ENCODE results near the gene GRIFIN.
"Not testable (repeated sequence)": the region's sequence is repeated elsewhere in the genome, so short reads cannot be mapped to it uniquely, and the experiment has no call there.

Gene GRIFIN

GRCh38 chr7:2477447-2478398, 1.5 kb upstream of the GRIFIN start:
- no peak for DNase-seq

DNA sequence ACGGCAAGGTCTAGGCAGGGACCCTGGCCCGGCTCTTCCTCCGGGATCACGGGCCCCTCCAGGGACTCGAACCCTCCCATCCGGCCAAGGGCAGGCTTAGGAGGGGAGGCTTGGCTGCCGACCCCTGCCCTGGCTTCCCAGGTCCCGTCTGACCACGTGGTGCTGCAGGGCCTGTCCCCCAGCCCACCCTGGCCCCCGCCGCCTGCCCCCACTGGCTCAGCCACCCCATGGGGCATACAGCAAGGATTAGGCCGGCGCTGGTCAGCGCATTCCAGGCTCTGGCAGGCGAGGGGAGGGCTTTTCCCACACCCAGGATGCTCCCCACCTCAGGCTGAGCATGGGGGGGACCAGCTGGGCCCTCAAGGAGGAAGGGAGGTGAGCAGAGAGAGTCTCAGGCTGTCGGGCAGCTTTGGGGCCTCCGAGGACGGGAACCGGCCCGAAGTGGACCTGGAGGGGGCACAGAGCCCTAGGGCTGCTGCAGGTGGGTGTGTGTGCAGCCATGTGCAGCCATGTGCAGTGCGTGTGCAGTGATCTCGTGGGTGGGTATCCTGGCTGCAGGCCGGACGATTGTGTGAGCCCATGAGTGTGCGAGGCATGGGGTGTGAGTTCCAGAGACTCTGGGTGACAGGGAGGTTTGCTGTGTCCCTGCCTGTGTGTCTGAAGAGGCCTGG, 713 bp upstream of the GRIFIN start:
- no peak for DNase-seq

GRCh38 chr7:2475678-2476015, 551 bp downstream of the GRIFIN start:
- DNase-seq, result no peak

DNA sequence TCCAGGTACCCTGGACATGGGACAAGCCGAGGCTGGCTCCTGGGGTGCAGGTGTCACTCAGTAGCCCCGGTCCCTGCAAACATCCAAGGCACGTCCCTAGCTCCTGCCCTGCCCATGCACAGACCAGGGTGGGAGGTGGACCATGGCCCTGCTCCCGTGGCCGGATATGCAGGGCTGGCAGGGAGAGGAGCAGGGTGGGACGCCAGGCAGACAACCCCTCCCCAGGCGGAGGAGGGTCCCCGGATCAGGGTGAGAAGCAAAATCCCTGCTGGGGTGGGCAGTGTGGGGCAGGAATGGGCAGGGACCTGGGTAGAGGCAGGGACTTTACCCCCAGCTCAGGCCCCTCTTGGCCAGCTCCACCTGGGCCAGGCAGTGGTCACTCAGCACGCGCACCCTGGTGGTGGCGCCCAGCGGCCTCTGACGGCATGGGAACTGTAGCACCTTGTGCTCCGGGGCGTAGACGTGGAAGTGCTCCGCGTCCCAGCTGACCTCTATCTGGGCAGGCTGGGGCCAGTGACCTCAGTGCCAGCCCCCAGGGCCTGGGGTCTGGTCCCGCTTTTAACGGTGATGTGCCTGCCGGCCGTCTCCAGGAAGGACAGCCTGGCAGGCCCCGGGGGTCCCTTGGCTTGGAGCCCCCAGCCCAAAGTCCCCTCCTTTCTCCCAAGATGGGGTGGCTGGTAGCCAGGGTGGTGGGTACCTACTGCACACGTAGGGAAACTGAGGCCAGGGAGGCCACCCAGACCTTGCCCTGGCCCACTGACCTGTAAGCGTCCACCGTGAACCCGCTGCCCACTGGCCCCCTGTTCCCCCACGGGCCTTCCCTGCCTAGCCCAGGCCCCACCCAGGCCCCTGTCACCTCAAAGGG, 1.2 kb downstream of the GRIFIN start:
- no peak for DNase-seq

GRCh38 chr7:2474224-2474623, 2.0 kb downstream of the GRIFIN start:
- DNase-seq, result no peak

- no peak for DNase-seq
These were observed 2.6 kb downstream of the GRIFIN start for GRCh38 chr7:2473496-2474180.

DNA sequence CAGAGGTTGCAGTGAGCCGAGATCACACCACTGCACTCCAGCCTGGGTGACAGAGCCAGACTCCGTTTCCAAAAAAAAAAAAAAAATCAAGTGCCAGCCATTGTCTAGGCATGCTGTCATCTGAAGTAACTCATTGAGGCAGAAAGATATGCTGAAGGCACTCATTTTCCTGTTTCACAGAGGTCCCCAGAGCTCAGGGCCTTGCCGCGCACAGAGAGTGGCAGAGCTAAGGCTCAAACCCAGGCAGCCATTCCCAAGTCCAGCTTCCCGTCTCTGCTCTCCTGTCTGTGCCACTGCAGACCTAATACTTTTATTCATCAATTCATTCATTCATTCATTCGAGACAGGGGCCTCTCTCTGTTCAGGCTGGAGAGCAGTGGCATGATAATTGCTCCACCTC, 3.5 kb downstream of the GRIFIN start:
- no peak for DNase-seq

DNA sequence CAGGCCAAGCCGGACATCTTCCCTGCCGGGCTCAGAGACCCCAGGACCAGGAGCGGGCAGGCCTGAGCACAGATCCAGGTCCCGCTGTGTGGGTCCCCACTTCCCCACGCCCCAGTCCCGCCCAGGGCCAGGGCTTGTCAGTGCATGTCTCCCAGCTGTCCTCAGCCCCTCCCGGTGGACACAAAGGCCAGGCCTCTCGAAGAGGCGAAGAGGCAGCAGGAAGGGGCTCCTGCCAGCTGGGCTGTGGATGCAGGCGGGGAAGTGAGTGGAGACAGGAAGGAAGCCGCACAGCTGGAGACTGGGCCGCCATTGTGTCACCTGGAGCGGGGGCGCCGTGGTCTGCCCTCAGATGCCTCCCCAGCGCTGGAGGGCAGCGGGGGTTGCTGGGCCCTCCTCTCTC, 4.8 kb downstream of the GRIFIN start:
- no peak for DNase-seq

- DNase-seq, result no peak
These were observed 5.2 kb downstream of the GRIFIN start for GRCh38 chr7:2471022-2471329.

- no peak for DNase-seq
These were observed 5.8 kb downstream of the GRIFIN start for GRCh38 chr7:2470204-2471021.

DNA sequence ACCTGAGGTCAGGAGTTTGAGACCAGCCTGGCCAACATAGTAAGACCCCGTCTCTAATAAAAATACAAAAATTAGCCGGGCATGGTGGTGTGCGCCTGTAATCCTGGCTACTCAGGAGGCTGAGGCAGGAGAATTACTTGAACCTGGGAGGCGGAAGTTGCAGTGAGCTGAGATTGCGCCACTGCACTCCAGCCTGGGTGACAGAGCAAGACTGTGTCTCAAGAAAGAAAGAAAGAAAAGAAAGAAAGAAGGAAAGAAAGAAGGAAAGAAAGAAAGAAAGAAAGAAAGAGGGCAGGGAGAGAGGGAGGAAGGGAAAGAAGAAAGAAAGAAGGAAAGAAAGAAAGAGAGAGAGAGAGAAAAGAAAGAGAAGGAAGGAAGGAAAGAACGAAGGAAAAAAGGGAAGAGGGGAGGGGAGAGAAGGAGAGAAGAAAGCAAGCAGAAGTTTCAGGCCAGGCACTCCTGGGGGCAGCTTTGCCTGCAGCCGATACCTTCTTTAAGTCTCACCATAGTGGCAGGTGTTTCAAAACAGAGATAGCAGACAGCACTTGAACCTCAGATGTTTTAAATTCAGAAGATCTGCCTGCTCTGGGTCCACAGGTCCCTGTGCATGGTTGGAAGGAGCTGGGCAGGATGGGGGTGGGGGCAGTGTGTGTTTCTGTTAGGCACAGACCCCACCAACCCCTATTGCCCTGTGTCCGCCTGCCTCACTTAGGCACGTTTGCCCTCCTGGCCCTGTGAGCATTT, 6.6 kb downstream of the GRIFIN start:
- not testable (repeated sequence) for DNase-seq

GRCh38 chr7:2468227-2468626, 8.0 kb downstream of the GRIFIN start:
- DNase-seq, result no peak

DNA sequence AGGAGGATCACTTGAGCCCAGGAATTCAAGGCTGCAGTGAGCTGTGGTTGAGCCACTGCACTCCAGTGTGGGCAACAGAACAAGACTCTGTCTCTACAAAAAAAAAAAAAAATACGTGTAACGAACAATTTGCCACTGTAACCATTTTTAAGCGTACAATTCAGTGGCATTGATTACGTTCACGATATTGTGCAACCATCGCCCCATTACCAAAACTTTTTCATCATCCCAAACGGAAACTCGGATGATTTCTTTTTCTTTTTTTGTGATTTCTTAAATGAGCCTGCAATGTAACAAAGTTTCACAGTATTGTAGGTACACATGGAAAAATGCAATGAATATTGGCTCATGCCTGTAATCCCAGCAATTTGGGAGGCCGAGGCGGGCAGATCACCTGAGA, 9.5 kb downstream of the GRIFIN start:
- DNase-seq, result no peak

GRCh38 chr7:2465928-2466327, 10.3 kb downstream of the GRIFIN start:
- DNase-seq, result no peak

DNA sequence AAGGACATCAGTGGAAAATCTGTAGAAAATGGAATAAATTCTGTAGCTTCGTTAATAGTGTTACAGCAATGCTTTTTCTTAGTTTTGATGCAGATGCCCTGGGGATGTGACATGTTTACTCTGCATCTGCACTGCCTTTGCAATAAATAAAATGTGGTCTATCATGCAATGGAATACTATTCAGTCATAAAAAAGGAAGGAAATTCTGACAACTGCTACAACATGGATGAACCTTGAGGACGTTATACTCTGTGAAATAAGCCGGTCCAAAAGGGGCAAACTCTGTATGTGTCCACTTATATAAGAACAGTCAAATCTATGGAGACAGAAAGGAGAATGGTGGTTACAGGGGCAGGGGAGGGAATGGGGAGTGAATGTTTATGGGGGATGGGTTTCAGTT, 13.5 kb downstream of the GRIFIN start:
- no peak for DNase-seq

- DNase-seq, result no peak
These were observed 14.8 kb downstream of the GRIFIN start for GRCh38 chr7:2461268-2462026.

DNA sequence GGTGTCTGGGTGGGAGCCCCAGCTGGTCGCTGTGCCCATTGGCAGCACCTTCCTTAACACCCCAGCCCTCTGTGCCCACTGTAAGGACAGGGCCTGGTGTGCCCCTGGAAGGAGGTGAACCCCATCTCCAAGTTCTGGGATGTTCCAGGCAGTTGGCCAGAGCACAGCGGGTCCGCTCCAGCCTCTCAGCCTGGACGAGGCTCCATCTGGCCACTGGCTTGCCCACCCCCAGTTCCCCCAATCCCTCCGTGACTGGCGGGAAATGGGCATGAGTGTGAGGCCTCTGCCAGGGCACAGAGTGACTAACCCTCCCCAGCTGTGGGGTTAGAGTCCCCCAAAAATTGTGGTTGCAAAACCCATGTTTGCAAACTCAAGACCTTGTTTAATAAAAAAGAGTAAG, 15.6 kb downstream of the GRIFIN start:
- no peak for DNase-seq

DNA sequence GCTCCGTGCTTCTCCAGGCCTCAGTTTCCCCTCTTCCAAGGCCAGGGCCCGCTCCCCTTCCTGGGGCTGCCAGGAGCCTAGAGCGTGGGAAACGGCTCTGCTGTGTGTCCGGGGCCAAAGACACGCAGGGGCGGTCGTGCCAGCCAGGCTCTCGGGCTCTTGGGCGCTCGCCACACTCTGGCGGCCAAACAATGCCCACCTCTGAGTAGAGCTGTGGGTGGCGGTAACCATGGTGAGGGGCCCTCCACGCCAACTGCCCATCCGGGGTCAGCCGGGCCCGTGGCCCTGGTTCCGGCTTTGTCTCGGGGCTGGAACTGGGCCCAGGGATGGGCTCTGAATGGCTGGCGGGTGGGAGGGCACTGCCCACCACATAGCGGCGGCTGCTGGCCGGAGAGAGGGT, 16.0 kb downstream of the GRIFIN start:
- DNase-seq, result no peak

- no peak for DNase-seq
These were observed 16.5 kb downstream of the GRIFIN start for GRCh38 chr7:2459674-2460073.

GRCh38 chr7:2453849-2454248, 22.3 kb downstream of the GRIFIN start:
- not testable (repeated sequence) for DNase-seq

Data from NCI-H1105 (cell line).